ENCODE data around the gene DPYSL5.

DPYSL5 gene

DNA sequence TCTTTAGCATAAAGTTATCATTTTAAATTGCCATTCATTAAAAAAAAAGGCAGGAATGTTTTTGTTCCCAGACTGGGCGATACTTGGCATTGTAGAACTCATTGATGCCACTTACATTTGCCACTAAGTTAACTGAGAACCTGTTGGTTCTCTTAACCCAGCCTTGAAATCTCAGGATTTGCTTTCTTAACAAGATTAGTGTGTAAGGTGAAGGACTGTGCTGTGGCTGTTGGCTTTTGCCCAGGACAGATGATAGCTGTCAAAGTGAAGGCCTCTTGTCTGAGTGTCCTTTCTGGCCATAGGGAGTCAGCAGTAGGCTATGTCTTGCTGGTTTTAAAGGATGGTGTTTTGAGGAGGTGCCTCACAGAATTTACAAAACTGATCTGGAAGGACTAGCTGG lies 2.6 kb downstream of the DPYSL5 start:
- TF ChIP-seq, protein P1, sequence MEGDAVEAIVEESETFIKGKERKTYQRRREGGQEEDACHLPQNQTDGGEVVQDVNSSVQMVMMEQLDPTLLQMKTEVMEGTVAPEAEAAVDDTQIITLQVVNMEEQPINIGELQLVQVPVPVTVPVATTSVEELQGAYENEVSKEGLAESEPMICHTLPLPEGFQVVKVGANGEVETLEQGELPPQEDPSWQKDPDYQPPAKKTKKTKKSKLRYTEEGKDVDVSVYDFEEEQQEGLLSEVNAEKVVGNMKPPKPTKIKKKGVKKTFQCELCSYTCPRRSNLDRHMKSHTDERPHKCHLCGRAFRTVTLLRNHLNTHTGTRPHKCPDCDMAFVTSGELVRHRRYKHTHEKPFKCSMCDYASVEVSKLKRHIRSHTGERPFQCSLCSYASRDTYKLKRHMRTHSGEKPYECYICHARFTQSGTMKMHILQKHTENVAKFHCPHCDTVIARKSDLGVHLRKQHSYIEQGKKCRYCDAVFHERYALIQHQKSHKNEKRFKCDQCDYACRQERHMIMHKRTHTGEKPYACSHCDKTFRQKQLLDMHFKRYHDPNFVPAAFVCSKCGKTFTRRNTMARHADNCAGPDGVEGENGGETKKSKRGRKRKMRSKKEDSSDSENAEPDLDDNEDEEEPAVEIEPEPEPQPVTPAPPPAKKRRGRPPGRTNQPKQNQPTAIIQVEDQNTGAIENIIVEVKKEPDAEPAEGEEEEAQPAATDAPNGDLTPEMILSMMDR (IDR thresholded peaks at IDR 0.05; ENCODE audit: control insufficient read depth, extremely low read depth, insufficient read depth) = peak; percentile 17; the same call in 1 of the 2 replicates
- DNase-seq (ENCODE audit: low read depth) = no peak
- H3K4me3 ChIP-seq (ENCODE audit: low read depth, low read length) = no peak overlapping the region

DNA sequence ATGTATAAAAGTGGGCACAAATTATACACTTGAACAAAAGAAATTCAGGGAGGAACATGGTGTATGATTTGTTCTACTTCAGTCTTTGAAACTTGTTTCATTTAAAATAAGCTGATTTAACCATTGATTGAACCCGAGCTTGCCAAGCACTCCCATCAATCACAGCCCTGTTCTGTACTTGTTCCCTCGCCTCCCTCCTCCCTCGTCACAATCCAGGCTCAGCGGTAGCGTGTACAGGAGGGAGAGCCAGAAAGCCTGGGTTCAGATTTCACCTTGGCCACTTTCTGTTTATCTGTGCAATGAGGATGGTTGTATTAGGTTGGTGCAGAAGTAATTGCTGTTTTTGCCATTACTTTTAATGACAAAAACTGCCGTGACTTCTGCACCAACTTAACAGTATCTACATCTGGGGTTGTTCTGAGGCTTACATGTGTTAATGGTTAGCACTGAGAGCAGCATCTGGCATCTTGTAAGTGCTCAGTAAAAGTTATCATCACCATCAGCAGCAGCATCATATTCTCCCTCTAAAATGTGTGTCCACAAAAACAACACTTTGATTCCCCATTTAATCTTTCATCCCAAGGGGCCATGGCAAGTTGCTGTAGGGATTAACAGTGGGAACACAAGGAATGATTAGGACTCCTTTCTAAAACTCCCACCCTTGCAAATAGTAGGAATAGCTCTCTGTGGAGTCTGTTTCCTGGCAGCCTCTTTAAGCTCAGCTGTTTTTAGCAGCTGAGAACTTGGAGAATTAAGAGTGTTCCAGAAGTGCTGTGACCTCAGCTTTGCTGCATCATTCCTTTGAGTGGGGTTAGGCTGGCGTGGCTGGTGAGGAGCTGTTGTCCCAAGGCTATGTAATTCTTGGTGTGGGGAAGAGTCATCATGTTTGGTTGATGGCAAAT lies 4.7 kb downstream of the DPYSL5 start:
- TF ChIP-seq, protein P1 (IDR thresholded peaks at IDR 0.05; ENCODE audit: control insufficient read depth, extremely low read depth, insufficient read depth) = no peak
- H3K4me3 ChIP-seq (ENCODE audit: low read depth, low read length) = no peak overlapping the region
- no peak for DNase-seq (ENCODE audit: low read depth)

GRCh38 chr2:26853751-26854150 lies 5.8 kb downstream of the DPYSL5 start:
- no peak for DNase-seq (ENCODE audit: low read depth)
- H3K4me3 ChIP-seq (ENCODE audit: low read depth, low read length) = no peak overlapping the region
- TF ChIP-seq, protein P1 (IDR thresholded peaks at IDR 0.05; ENCODE audit: control insufficient read depth, extremely low read depth, insufficient read depth) = no peak

- no peak overlapping the region for H3K4me3 ChIP-seq (ENCODE audit: low read depth, low read length)
- TF ChIP-seq, protein P1 (IDR thresholded peaks at IDR 0.05; ENCODE audit: control insufficient read depth, extremely low read depth, insufficient read depth) = no peak
- no peak for DNase-seq (ENCODE audit: low read depth)
Observed at GRCh38 chr2:26854283-26854827, 6.4 kb downstream of the DPYSL5 start.

DNA sequence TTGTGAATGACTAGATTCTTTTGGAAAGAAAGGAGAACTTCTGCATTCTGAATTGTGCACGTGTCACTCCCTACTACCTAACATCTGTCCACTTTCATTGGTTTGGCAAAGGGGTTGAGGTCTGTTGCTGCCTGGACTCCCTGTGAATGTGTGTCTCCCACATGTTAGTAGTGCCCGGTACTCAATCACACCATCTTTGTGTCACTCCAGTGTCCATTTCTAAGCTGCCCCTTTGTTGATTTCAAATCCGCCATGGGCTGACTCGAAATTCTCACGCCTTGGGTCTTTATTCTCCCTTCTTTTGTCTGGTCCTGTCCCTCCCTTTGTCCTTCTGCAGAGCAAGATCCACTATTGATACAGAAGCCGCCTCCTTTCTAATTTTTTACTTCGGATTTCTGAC lies 7.5 kb downstream of the DPYSL5 start:
- no peak overlapping the region for H3K4me3 ChIP-seq (ENCODE audit: low read depth, low read length)
- no peak for DNase-seq (ENCODE audit: low read depth)
- TF ChIP-seq, protein P1 (IDR thresholded peaks at IDR 0.05; ENCODE audit: control insufficient read depth, extremely low read depth, insufficient read depth) = no peak

DNA sequence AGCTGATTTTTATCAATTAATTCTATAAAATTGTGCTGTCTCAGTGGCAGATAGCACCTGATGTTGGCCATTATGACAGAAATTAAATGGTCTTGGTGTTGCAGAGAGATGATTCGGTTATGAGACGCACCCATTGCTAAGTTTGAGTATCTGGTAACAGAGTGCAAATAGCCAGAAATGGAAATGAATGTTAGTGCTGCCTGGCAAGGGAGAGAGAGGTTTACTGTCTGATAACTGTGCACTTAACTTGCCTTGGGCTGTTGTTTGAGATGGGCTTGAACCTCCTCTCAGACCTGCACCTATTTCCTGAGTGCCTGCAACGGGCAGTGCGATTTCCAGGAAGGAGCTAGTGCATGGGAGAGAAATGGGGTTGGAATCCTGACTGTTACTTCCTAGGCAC lies 11.7 kb downstream of the DPYSL5 start:
- H3K4me3 ChIP-seq (ENCODE audit: low read depth, low read length) = no peak overlapping the region
- no peak for DNase-seq (ENCODE audit: low read depth)
- TF ChIP-seq, protein P1 (IDR thresholded peaks at IDR 0.05; ENCODE audit: control insufficient read depth, extremely low read depth, insufficient read depth) = no peak

Data from LNCaP clone FGC (cell line).